Measurements from ENCODE around the gene HLA-DPB1.

GRCh38 chr6:33113755-33114154, 38.0 kb downstream of the HLA-DPB1 start:
- TF ChIP-seq EZH2 (IDR thresholded peaks at IDR 0.05; ENCODE audit: insufficient read depth, poor library complexity, severe bottlenecking) (no peak), EZH2phosphoT487 (IDR thresholded peaks at IDR 0.05; ENCODE audit: insufficient read depth, low read depth) (no peak)

Data from GM23248 (cell line).